ENCODE measurements around the gene FLT3LG. TPM values are rescaled to one million over a fixed set of nuclear protein-coding genes. Genes with fewer than 3 reads are reported as not detected.

The FLT3LG gene
- total and polyA plus RNA-seq, 9 of the 15 experiments (the other 6 are each of a cell fraction or from before 2014, with no cell fraction given), result 0.31 to 6.4 (median 1.1) TPM

GRCh38 chr19:49442771-49443365, 31.1 kb upstream of the FLT3LG start (continued):
- TF ChIP-seq SUPT5H (IDR thresholded peaks at IDR 0.05), result 0 out of 2 replicates have a peak, but pooled peaks have one; percentile 49
- TF ChIP-seq PHF8 (IDR thresholded peaks at IDR 0.05; ENCODE audit: borderline replicate concordance, low read length), result peak; percentile 59; the same call in 1 of the 2 replicates
- TF ChIP-seq XRCC4 (IDR thresholded peaks at IDR 0.05; ENCODE audit: extremely low read depth, insufficient read depth, insufficient read length), result no peak
- 0 out of 2 replicates have a peak, but pooled peaks have one; percentile 8 for TF ChIP-seq ARID3A (IDR thresholded peaks at IDR 0.05; ENCODE audit: borderline replicate concordance, low read depth, low read length)
- TF ChIP-seq ZNF77 (CRISPR knock-in tag; IDR thresholded peaks at IDR 0.05), result no peak
- peak; percentile 54 for TF ChIP-seq PRDM10 (IDR thresholded peaks at IDR 0.05; ENCODE audit: partially characterized antibody)
